ENCODE measurements around the gene MAPK6. TPM values are rescaled to one million over a fixed set of nuclear protein-coding genes. Genes with fewer than 3 reads are reported as not detected.

MAPK6 gene
- total and polyA plus RNA-seq, 9 of the 15 experiments (the other 6 are each of a cell fraction or from before 2014, with no cell fraction given): 28.5 to 97.1 (median 74.0) TPM

- Histone ChIP-seq H3K9me1 (ENCODE audit: control insufficient read depth, insufficient read depth, low read length) (no peaks in the 10 kb centered on the region), H3K9ac (ENCODE audit: insufficient read depth in 1 of 2, low read depth in 2 of 2, low read length in 2 of 2) (no peak overlapping the region), H3K9me3 (replicated peaks; ENCODE audit: control insufficient read depth, insufficient read depth, low read depth, low read length) (peaks cover 3% of the 10 kb centered on the region; the same call in 1 of the 2 replicates), H3K36me3 (ENCODE audit: control insufficient read depth, insufficient read depth, low read length) (no peaks in the 10 kb centered on the region), H3K27me3 (ENCODE audit: control insufficient read depth in 2 of 2, insufficient read depth in 2 of 2, low read length in 2 of 2) (no peaks in the 10 kb centered on the region), H4K20me1 (replicated peaks; ENCODE audit: control insufficient read depth, insufficient read depth, low read length) (no peaks in the 10 kb centered on the region), H3K79me2 (ENCODE audit: control insufficient read depth, insufficient read depth, low read length) (no peaks in the 10 kb centered on the region), H3K4me3 (no peak overlapping the region), H3K27ac (ENCODE audit: extremely low read depth, low read depth, low read length) (no peak overlapping the region), H3K4me2 (ENCODE audit: insufficient read depth, low read length) (no peak overlapping the region), H3K4me1 (replicated peaks in 1 of 2; ENCODE audit: control insufficient read depth in 2 of 2, insufficient read depth in 2 of 2, low read length in 2 of 2) (no peaks in the 10 kb centered on the region), H2AFZ (ENCODE audit: low read depth, low read length) (no peak overlapping the region)
- POLR2A ChIA-PET: no interaction called here
- in situ Hi-C loops (cut with MboI) (no loop called here), intact Hi-C loops (cut with micrococcal nuclease) (no loop called here)
- no peak for FAIRE-seq
- no TSS peak for BruUV-seq (replicated peaks)
- ATAC-seq: no peak
- 17% methylated on average over 5 of the region's 5 CpGs for WGBS (ENCODE audit: insufficient coverage, low coverage, missing lambda C conversion rate)
- no peak for DNase-seq (ENCODE audit: extremely low read depth in 1 of 4, low spot score in 3 of 4)
- CTCF ChIA-PET (ENCODE audit: low intra/inter-chr PET ratio): no interaction called here
- TF ChIP-seq E2F4 (CRISPR knock-in tag; IDR thresholded peaks at IDR 0.05; ENCODE audit: low read depth): no peak
- 0 out of 2 replicates have a peak, but pooled peaks have one; percentile 10 for TF ChIP-seq SPI1 (IDR thresholded peaks at IDR 0.05; ENCODE audit: borderline replicate concordance, low read depth, low read length)
- TF ChIP-seq MGA (IDR thresholded peaks at IDR 0.05): no peak
- TF ChIP-seq SMAD1 (IDR thresholded peaks at IDR 0.05; ENCODE audit: low read depth, low read length, partially characterized antibody): no peak
- TF ChIP-seq CBX5 (IDR thresholded peaks at IDR 0.05; ENCODE audit: borderline replicate concordance, low read depth): peak; percentile 84
- no peak for TF ChIP-seq WHSC1 (IDR thresholded peaks at IDR 0.05; ENCODE audit: low read length)
- TF ChIP-seq CBX1 (IDR thresholded peaks at IDR 0.05; ENCODE audit: low read depth): peak; percentile 54; the same call in 1 of the 2 replicates
- TF ChIP-seq ZBTB7A (IDR thresholded peaks at IDR 0.05; ENCODE audit: borderline replicate concordance, control insufficient read depth, low read depth, low read length): no peak
- TF ChIP-seq MEIS2 (IDR thresholded peaks at IDR 0.05; ENCODE audit: partially characterized antibody): peak; percentile 24
Measured at GRCh38 chr15:52086011-52086786, 67.2 kb downstream of the MAPK6 start.

Data from K562 (cell line).